GM18861 (cell line): ENCODE results near the gene IQGAP3.
"Not testable (repeated sequence)": the region's sequence is repeated elsewhere in the genome, so short reads cannot be mapped to it uniquely, and the experiment has no call there.

ENCODE experiments used
- ATAC-seq: cut with Tn5 transposase; IDR thresholded peaks from one replicate; pipeline ENCODE4 v1.9.1; 2021; ENCODE audit not compliant: unreplicated experiment

Gene IQGAP3

GRCh38 chr1:156595016-156595415 is 22.7 kb upstream of the IQGAP3 start:
- no peak for ATAC-seq

- ATAC-seq = no peak
Observed at GRCh38 chr1:156594190-156594589, 21.8 kb upstream of the IQGAP3 start.

GRCh38 chr1:156593661-156593989 is 21.3 kb upstream of the IQGAP3 start:
- ATAC-seq = no peak

GRCh38 chr1:156592910-156593660 is 20.7 kb upstream of the IQGAP3 start:
- ATAC-seq = no peak

- no peak for ATAC-seq
Observed at GRCh38 chr1:156592158-156592909, 20.0 kb upstream of the IQGAP3 start.

GRCh38 chr1:156591432-156592157 is 19.2 kb upstream of the IQGAP3 start, which contains the start of gene NAXE:
Gene NAXE (plus strand): TSS chr1:156591776. CDS start chr1:156591805, 29 bp downstream.
- peak; percentile 68 for ATAC-seq

GRCh38 chr1:156591181-156591431 is 18.7 kb upstream of the IQGAP3 start:
- peak; percentile 17 for ATAC-seq

- ATAC-seq = no peak
Observed at GRCh38 chr1:156590326-156591180, 18.2 kb upstream of the IQGAP3 start.

- ATAC-seq = no peak
Observed at GRCh38 chr1:156589546-156589945, 17.2 kb upstream of the IQGAP3 start.

- ATAC-seq = not testable (repeated sequence)
Observed at GRCh38 chr1:156587927-156588326, 15.6 kb upstream of the IQGAP3 start.

GRCh38 chr1:156586892-156587477 is 14.6 kb upstream of the IQGAP3 start:
- no peak for ATAC-seq

GRCh38 chr1:156586323-156586722 is 14.0 kb upstream of the IQGAP3 start:
- ATAC-seq = no peak

GRCh38 chr1:156584813-156585212 is 12.4 kb upstream of the IQGAP3 start:
- no peak for ATAC-seq

GRCh38 chr1:156583821-156584622 is 11.7 kb upstream of the IQGAP3 start:
- ATAC-seq = no peak

- no peak for ATAC-seq
Observed at GRCh38 chr1:156582388-156583017, 10.1 kb upstream of the IQGAP3 start.

GRCh38 chr1:156581661-156582387 is 9.5 kb upstream of the IQGAP3 start:
- no peak for ATAC-seq

- no peak for ATAC-seq
Observed at GRCh38 chr1:156579472-156579871, 7.1 kb upstream of the IQGAP3 start, which contains the start of gene TTC24. Gene TTC24 (plus strand): TSS chr1:156579723. CDS start chr1:156581365, 1,642 bp downstream.

- ATAC-seq = no peak
Observed at GRCh38 chr1:156578055-156578454, 5.7 kb upstream of the IQGAP3 start.

- ATAC-seq = no peak
Observed at GRCh38 chr1:156577550-156577949, 5.2 kb upstream of the IQGAP3 start.
